Measurements from ENCODE around the gene OGG1.

- TF ChIP-seq POLR2A (IDR thresholded peaks at IDR 0.05; ENCODE audit: low read length) (no peak), GATA1 (IDR thresholded peaks at IDR 0.05; ENCODE audit: low read depth, low read length) (no peak)
Measured at GRCh38 chr3:9781551-9781950, 31.8 kb downstream of the OGG1 start.
